AG04449 (cell line): ENCODE data around the gene DEFB113.

Experiments
- CTCF ChIA-PET: fragments of 350-600 bp; formaldehyde crosslinking; extraction: SDS; loops from one replicate; lab custom pipeline; 2021; ENCODE audit warnings: antibody characterized with exemption; lab: Yijun Ruan, JAX
- POLR2A ChIA-PET: fragments of 400-600, 350-600 bp; formaldehyde crosslinking; extraction: SDS; loops from one replicate; lab custom pipeline; 2020; ENCODE audit warnings: antibody characterized with exemption, inconsistent platforms; lab: Yijun Ruan, JAX
- DNase-seq: peaks from one replicate; pipeline ENCODE4 v3.0.0-alpha.2; 2010; ENCODE audit warnings: low read depth, low spot score
- H3K4me3 ChIP-seq: 2 replicates; pipeline ENCODE4 v1.5.1; 2011; ENCODE audit warnings: low read depth, mild to moderate bottlenecking, control low read depth, low read length
- TF ChIP-seq, protein P1 (sequence below): IDR thresholded peaks from one replicate; pipeline ENCODE4 v1.5.1; 2011; ENCODE audit warnings: mild to moderate bottlenecking, moderate library complexity, low read length, control low read depth, inconsistent platforms; ENCODE audit not compliant: insufficient read depth; ENCODE audit errors: missing control alignments

Gene DEFB113

DNA sequence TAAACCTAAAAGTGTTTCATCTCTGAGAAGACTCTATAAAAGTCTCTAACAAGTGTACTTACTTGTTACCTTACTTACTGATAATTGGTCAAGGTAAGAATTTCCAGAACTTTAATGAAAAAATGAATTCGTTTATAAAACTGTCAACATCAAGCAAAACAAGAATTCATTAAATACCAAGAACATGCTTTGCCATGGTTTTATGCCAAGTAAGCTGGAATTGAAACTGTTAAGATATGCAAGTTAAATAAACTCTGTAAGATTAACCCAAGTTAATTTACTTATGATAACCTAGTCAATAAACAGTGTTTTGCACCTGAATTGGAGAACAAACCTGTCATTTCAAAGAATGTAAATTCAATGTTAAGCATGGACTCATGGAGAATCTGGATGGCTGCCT lies 17.1 kb upstream of the DEFB113 start:
- TF ChIP-seq, protein P1, sequence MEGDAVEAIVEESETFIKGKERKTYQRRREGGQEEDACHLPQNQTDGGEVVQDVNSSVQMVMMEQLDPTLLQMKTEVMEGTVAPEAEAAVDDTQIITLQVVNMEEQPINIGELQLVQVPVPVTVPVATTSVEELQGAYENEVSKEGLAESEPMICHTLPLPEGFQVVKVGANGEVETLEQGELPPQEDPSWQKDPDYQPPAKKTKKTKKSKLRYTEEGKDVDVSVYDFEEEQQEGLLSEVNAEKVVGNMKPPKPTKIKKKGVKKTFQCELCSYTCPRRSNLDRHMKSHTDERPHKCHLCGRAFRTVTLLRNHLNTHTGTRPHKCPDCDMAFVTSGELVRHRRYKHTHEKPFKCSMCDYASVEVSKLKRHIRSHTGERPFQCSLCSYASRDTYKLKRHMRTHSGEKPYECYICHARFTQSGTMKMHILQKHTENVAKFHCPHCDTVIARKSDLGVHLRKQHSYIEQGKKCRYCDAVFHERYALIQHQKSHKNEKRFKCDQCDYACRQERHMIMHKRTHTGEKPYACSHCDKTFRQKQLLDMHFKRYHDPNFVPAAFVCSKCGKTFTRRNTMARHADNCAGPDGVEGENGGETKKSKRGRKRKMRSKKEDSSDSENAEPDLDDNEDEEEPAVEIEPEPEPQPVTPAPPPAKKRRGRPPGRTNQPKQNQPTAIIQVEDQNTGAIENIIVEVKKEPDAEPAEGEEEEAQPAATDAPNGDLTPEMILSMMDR: no peak
- ChIA-PET CTCF (no interaction called here), POLR2A (no interaction called here)
- no peak for DNase-seq
- no peak overlapping the region for H3K4me3 ChIP-seq

DNA sequence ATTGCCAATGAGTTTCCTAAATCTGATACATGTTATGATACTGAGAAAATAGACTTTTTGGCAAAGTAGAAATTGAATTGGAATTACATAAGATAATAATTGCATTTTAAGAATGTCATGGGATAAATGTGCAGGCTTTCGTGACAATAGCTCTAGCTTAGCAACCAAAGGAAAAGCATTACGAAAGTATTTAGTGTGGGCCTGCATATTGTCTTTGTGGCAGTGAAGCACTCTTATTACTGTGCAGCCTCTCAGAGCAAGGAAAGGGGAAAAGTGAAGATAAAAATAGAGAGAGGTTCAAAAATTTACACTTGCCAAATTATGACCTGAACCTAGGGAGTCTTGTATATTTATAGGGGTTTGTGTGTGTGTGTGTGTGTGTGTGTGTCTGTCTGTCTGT lies 12.6 kb upstream of the DEFB113 start:
- H3K4me3 ChIP-seq: no peak overlapping the region
- TF ChIP-seq, protein P1: no peak
- no peak for DNase-seq
- ChIA-PET POLR2A (no interaction called here), CTCF (no interaction called here)

DNA sequence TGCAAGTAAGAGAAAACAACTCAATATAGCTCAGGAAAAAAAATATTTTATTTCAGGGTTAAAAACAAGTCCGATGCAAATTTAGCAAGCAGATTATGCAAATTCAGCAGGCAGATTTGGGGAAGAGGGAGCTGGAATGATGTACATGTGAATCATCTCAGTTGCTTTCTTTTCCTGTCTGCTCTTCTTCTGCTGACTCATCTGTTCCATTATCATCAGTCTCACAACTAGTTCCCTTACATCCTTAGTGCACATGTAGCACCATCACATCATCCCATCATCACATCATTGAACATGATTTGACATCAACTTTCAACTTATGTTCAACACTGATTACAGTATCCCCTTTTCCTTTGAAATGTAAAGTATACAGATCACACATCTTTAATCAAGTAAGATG lies 11.5 kb upstream of the DEFB113 start:
- TF ChIP-seq, protein P1: no peak

DNA sequence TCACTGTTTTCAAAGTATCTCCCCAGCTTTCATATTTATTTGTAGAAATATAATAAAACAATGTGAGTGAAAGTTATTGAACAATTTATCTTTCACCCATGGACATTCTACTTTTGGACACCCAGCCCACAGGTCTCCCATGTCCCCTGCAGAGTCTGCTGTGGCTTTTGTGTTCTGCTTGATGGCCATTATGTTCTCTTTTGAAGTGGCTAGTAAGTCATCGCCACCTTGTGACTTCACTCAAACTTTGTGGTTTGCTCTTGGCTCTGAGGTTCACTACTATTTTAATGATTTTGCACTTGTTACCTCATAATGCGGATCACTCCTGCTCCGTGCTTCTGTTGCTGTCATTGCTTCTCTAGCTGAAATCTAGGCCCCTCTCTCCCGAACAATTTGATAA lies 10.2 kb upstream of the DEFB113 start:
- H3K4me3 ChIP-seq: no peak overlapping the region
- POLR2A ChIA-PET: no interaction called here
- DNase-seq: no peak
- CTCF ChIA-PET: no interaction called here
- TF ChIP-seq, protein P1: no peak

More for the DNA sequence above, 11.5 kb upstream of the DEFB113 start:
- no peak for DNase-seq
- ChIA-PET CTCF (no interaction called here), POLR2A (no interaction called here)
- no peak overlapping the region for H3K4me3 ChIP-seq

GRCh38 chr6:49978332-49979226 lies 9.2 kb upstream of the DEFB113 start:
- ChIA-PET CTCF (no interaction called here), POLR2A (interaction anchor here (0.6 kb wide), 1 partner anchor 39 kb away, joined by 3 read pairs; no protein-coding TSS in a partner anchor)
- no peak for DNase-seq
- TF ChIP-seq, protein P1: no peak
- H3K4me3 ChIP-seq: no peak overlapping the region

GRCh38 chr6:49966823-49967222 lies 2.6 kb downstream of the DEFB113 start:
- POLR2A ChIA-PET: no interaction called here
- no peak for DNase-seq

More at GRCh38 chr6:49966823-49967222, 2.6 kb downstream of the DEFB113 start:
- TF ChIP-seq, protein P1: no peak
- H3K4me3 ChIP-seq: no peak overlapping the region
- CTCF ChIA-PET: no interaction called here
